ENCODE measurements around the gene CYSRT1.

GRCh38 chr9:137218754-137219271, 6.2 kb upstream of the CYSRT1 start:
- no peak for TF ChIP-seq EZH2 (IDR thresholded peaks at IDR 0.05; ENCODE audit: low read length, missing control alignments)
- TF ChIP-seq CTCF (conservative IDR thresholded peaks at IDR 0.05 in 1 of 2, IDR thresholded peaks at IDR 0.05 in 1 of 2; ENCODE audit: low read depth in 1 of 2, low read length in 2 of 2) = no peak

Measured in fibroblast of lung (primary cell).